HUES64 (cell line): ENCODE measurements around the gene PHYHD1.

ENCODE experiments used
- H3K27ac ChIP-seq: 2 replicates; pipeline ENCODE4 v1.7.0; 2013; ENCODE audit warnings: low read depth, low read length, inconsistent platforms
- H3K27me3 ChIP-seq: 2 replicates; pipeline ENCODE4 v1.6.1; 2013; ENCODE audit warnings: mild to moderate bottlenecking, low read length; ENCODE audit not compliant: insufficient read depth
- H3K36me3 ChIP-seq: 2 replicates; pipeline ENCODE4 v1.6.1; 2013; ENCODE audit warnings: mild to moderate bottlenecking, low read length; ENCODE audit not compliant: insufficient read depth
- H3K4me1 ChIP-seq: 2 replicates; pipeline ENCODE4 v1.6.1; 2013; ENCODE audit warnings: mild to moderate bottlenecking, low read length, moderate library complexity; ENCODE audit not compliant: insufficient read depth
- H3K4me3 ChIP-seq: 2 replicates; pipeline ENCODE4 v1.5.1; 2013; ENCODE audit warnings: mild to moderate bottlenecking, low read length, moderate library complexity
- H3K9ac ChIP-seq: 2 replicates; pipeline ENCODE4 v1.6.1; 2013; ENCODE audit warnings: mild to moderate bottlenecking, low read depth, low read length
- H3K9me3 ChIP-seq: 2 replicates; pipeline ENCODE4 v1.6.1; 2013; ENCODE audit warnings: low read depth, low read length; ENCODE audit not compliant: insufficient read depth
- WGBS: fragments of 150-250, 120-280 bp; methylation state at CpG from one replicate; pipeline ENCODE4 v1.1.7; 2013; ENCODE audit warnings: missing lambda C conversion rate; 5-methylcytosine and 5-hydroxymethylcytosine counted together

PHYHD1 gene

DNA sequence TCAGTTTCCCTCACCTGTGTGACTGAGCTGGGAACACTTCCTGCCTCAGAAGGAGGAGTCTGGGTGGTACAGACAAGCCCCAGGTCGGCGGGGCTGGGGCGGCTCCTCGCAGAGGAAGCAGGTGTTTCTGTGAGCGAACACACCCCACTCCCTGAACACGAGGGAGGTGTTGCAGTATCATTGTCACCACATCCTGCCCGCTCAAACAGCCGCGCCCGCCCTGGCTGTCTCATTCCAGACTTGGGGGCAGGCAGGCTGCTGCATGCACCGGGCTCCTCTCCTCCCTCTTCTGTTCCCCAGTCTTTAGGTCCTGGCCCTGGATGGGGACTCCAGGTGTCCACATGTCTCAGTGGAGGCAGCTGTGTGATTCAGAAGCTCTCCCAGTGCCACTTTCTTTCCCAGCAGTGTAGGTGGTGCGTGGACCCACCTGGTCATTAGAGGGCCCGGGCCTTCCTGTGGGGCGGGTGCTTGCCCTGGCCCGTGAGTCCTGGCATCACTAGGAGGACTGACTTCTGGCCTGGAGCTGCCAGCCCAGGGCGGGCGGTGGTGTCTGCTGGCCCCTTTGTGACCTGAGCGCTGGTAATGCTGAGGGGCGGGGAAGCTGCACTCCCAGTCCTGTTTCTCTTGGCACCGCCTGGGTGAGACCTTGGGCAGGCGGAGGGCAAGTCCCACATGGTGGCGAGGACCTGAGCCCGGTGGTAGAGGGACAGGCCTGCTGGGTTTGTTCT lies 18.3 kb upstream of the PHYHD1 start:
- Histone ChIP-seq H3K9ac (no peak overlapping the region), H3K27me3 (no peaks in the 10 kb centered on the region), H3K27ac (no peak overlapping the region), H3K4me1 (no peaks in the 10 kb centered on the region), H3K4me3 (no peak overlapping the region), H3K36me3 (peaks cover 35% of the 10 kb centered on the region), H3K9me3 (no peaks in the 10 kb centered on the region)
- WGBS: 96% methylated on average over 23 of the region's 23 CpGs

DNA sequence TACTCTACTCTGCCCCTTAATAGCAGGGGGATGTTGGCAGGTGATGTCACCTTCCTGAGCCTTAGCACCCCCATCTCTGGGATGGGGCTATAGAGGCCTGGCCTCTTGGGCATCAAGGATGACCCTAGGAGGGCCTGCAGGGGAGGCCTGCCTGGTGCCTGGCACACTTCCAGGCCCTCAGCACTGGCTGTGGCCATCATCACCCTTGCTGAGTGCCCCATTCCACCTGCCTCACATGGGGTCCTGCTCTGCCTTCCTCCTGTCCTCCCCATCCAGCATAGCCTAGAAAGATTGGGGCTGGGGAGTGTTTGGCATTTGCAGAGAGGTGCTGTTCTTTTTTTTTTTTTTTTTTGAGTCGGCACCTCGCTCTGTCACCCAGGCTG lies 17.7 kb upstream of the PHYHD1 start:
- Histone ChIP-seq H3K9me3 (no peaks in the 10 kb centered on the region), H3K4me3 (no peak overlapping the region), H3K27ac (no peak overlapping the region), H3K27me3 (no peaks in the 10 kb centered on the region), H3K4me1 (no peaks in the 10 kb centered on the region), H3K9ac (no peak overlapping the region), H3K36me3 (peaks cover 35% of the 10 kb centered on the region)
- WGBS: 96% methylated on average over 2 of the region's 2 CpGs

DNA sequence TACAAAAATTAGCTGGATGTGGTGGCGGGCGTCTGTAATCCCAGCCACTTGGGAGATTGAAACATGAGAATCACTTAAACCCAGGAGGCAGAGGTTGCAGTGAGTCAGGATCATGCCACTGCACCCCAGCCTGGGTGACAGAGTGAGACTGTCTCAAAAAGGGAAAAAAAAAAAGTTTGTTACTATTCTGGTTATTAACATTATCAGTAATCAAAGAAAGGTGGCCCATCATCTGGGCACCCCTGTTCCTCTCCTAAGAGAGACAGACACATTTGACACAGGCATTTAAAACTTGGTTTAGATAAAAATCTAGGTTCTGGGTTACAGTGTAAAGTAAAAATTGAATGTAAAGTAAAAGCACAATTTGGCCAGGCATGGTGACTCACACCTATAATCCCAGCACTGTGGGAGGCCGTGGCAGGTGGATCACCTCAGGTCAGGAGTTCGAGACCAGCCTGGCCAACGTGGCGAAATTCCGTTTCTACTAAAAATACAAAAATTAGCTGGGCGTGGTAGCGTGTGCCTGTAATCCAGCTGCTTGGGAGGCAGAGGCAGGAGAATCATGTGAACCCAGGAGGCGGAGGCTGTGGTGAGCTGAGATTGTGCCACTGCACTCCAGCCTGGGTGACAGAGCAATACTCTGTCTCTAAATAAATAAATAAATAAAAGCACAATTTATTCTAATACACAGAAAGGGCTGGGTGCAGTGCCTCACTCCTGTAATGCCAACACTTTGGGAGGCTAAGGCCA lies 16.7 kb upstream of the PHYHD1 start:
- H3K4me3 ChIP-seq: no peak overlapping the region
- H3K4me1 ChIP-seq: no peaks in the 10 kb centered on the region
- no peaks in the 10 kb centered on the region for H3K27me3 ChIP-seq
- H3K9me3 ChIP-seq: no peaks in the 10 kb centered on the region
- H3K9ac ChIP-seq: no peak overlapping the region
- H3K27ac ChIP-seq: no peak overlapping the region
- peaks cover 35% of the 10 kb centered on the region for H3K36me3 ChIP-seq
- 97% methylated on average over 10 of the region's 10 CpGs for WGBS

DNA sequence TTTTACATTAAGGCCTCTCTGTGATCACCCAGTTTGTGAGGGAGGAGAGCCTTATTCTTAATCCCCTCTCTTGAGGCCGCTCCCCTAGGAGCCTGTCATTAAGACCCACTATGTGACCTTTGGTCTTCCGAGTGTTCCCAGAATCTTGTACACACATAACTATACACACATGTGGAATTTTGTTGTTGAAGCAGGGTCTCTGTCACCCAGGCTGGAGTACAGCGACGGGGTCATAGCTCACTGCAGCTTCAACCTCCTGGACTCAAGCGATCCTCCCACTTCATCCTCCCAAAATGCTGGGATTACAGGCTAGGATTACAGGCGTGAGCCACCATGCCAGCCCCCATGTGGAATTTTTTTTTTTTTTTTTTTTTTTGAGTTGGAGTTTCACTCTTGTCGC lies 14.8 kb upstream of the PHYHD1 start:
- no peak overlapping the region for H3K27ac ChIP-seq
- peaks cover 4% of the 10 kb centered on the region for H3K4me1 ChIP-seq
- H3K9ac ChIP-seq: no peak overlapping the region
- peaks cover 51% of the 10 kb centered on the region for H3K36me3 ChIP-seq
- H3K9me3 ChIP-seq: no peaks in the 10 kb centered on the region
- WGBS: 84% methylated on average over 6 of the region's 7 CpGs
- no peak overlapping the region for H3K4me3 ChIP-seq
- no peaks in the 10 kb centered on the region for H3K27me3 ChIP-seq

DNA sequence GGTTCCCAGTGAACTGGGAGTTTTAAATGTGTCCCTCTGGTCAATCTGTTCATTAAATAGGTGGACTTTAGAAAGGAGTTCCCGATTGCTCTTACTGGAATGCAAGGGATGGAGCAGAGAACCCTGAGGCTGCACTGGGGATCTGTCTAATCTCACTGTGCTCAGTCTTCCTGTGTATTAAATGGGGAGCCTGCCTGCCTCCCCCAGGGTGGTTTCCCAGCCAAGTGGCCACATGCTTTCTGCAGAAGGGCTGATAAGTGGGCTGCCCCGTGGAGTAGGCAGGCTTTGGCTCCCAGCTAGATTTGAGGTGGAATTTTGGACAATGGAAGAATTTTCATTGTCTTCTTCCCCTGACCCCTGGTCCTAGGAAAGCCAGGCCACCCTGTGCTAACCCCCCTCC lies 14.0 kb upstream of the PHYHD1 start:
- 90% methylated on average over 2 of the region's 2 CpGs for WGBS
- Histone ChIP-seq H3K4me1 (peaks cover 12% of the 10 kb centered on the region), H3K27ac (no peak overlapping the region), H3K27me3 (no peaks in the 10 kb centered on the region), H3K9ac (no peak overlapping the region), H3K4me3 (no peak overlapping the region), H3K36me3 (peaks cover 49% of the 10 kb centered on the region), H3K9me3 (no peaks in the 10 kb centered on the region)

DNA sequence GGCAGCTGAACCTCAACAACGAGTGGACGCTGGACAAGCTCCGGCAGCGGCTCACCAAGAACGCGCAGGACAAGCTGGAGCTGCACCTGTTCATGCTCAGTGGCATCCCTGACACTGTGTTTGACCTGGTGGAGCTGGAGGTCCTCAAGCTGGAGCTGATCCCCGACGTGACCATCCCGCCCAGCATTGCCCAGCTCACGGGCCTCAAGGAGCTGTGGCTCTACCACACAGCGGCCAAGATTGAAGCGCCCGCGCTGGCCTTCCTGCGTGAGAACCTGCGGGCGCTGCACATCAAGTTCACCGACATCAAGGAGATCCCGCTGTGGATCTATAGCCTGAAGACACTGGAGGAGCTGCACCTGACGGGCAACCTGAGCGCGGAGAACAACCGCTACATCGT lies 12.4 kb upstream of the PHYHD1 start:
- Histone ChIP-seq H3K27ac (no peak overlapping the region), H3K9me3 (no peaks in the 10 kb centered on the region), H3K9ac (no peak overlapping the region), H3K27me3 (no peaks in the 10 kb centered on the region), H3K4me1 (peaks cover 26% of the 10 kb centered on the region), H3K36me3 (peaks cover 46% of the 10 kb centered on the region), H3K4me3 (no peak overlapping the region)
- 96% methylated on average over 24 of the region's 24 CpGs for WGBS

DNA sequence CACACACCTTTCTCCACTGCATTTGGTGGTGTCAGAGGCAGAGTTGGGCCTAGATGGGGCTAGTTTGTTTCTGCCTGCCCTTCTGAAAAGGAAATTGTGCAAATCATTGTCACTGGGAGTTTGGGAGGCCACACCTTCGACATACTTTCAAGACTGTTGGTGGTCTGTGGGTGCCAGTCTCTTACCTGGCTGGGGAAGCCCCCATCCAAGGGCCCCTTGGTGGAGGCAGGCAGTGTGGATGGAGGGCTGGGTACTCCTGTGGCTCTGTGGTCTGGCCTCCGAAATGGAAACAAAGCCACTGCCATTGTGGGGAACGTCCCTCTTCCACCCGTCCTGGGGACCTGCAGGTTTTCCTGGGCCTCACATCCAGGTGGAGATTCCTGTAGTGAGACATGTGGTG lies 10.9 kb upstream of the PHYHD1 start:
- Histone ChIP-seq H3K36me3 (peaks cover 50% of the 10 kb centered on the region), H3K27ac (peak overlapping the region; percentile 31; the same call in 1 of the 2 replicates), H3K4me1 (peaks cover 29% of the 10 kb centered on the region), H3K4me3 (no peak overlapping the region), H3K9ac (no peak overlapping the region; the same call in 1 of the 2 replicates), H3K27me3 (no peaks in the 10 kb centered on the region), H3K9me3 (no peaks in the 10 kb centered on the region)
- WGBS: 95% methylated on average over 4 of the region's 4 CpGs

DNA sequence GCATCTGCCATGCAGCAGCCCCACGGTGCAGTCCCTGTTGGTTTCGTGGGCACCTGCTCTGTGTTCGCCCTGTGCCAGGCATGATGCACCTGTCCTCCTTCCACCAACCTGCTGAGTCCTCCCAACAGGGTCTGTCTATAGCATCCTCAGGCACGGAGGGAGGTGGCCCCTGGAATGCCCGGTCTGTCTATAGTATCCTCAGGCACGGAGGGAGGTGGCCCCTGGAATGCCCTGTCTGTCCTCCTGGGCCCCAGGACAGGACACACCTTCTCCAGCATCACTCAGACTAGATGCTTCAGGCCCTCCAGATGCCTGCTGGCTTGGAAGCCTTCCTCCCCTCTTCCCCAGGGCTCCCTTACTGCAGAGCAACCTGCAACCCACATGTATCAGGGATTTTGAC lies 9.9 kb upstream of the PHYHD1 start:
- Histone ChIP-seq H3K4me3 (no peak overlapping the region), H3K9me3 (no peaks in the 10 kb centered on the region), H3K36me3 (peaks cover 56% of the 10 kb centered on the region), H3K27me3 (no peaks in the 10 kb centered on the region), H3K9ac (peak overlapping the region; percentile 50; the same call in 1 of the 2 replicates), H3K4me1 (peaks cover 29% of the 10 kb centered on the region), H3K27ac (peak overlapping the region; percentile 84)
- WGBS: 84% methylated on average over 6 of the region's 6 CpGs

DNA sequence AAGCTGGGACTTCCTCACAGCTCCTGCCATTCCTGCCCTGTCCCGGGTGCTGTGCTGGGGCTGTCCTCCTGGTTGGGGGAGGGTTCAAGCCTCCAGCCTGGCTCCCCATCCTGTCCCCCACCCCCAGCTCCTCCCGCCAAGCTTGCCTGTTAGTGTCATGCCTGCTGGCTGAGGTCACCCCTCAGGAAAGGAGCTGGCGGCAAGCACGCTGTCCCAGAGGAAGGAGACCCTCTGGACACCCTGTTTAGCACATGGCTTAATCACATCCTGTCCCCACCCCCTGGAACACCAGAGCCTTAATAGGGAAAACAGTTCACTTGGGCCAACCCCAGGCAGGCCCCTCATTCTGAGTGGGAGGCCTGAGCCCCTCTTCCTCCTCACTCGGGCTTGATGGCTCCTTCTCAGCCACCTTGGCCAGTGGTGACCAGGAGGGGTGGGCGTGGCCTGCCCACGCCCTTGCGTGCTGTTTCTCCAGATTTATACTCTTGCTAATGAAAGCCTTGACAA lies 9.2 kb upstream of the PHYHD1 start:
- peak overlapping the region; percentile 50 for H3K9ac ChIP-seq
- H3K27me3 ChIP-seq: no peaks in the 10 kb centered on the region
- H3K36me3 ChIP-seq: peaks cover 62% of the 10 kb centered on the region
- peak overlapping the region; percentile 84 for H3K27ac ChIP-seq
- 59% methylated on average over 8 of the region's 8 CpGs for WGBS
- H3K4me1 ChIP-seq: peaks cover 29% of the 10 kb centered on the region
- H3K4me3 ChIP-seq: no peak overlapping the region
- H3K9me3 ChIP-seq: no peaks in the 10 kb centered on the region

DNA sequence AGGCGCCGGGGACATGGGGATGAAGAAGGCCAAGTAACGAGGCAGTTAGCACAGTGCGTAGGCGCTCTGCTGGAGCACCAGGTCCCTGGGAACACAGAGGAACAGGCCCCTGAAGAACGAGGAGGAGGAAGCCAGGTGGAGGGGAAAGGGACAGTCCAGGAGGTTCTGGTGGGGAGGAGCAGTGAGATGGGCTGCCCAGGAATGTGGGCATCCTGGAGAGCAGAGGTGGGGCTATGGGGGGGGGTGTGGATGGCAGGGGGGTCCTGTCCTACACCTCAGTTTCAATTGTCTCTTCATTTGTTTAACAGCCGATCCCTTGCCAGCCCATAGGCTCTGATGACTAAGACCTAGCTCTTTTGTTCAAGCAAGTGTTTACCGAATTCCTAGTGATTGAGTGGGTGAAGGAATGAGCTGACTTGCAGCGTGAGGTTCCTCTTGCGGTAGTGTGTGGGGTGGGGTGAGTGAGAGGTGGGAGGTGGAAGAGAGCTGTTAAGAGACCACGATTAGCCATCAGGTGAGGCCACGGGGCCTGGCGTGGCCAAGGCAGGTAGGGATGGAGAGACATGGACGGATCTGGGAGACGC lies 8.4 kb upstream of the PHYHD1 start:
- peak overlapping the region; percentile 84 for H3K27ac ChIP-seq
- peaks cover 29% of the 10 kb centered on the region for H3K4me1 ChIP-seq
- 65% methylated on average over 15 of the region's 15 CpGs for WGBS
- peak overlapping the region; percentile 54 for H3K9ac ChIP-seq
- H3K9me3 ChIP-seq: no peaks in the 10 kb centered on the region
- H3K27me3 ChIP-seq: no peaks in the 10 kb centered on the region
- H3K36me3 ChIP-seq: peaks cover 62% of the 10 kb centered on the region
- H3K4me3 ChIP-seq: no peak overlapping the region
